ENCODE measurements around the gene RPS6KL1.

The RPS6KL1 gene

DNA sequence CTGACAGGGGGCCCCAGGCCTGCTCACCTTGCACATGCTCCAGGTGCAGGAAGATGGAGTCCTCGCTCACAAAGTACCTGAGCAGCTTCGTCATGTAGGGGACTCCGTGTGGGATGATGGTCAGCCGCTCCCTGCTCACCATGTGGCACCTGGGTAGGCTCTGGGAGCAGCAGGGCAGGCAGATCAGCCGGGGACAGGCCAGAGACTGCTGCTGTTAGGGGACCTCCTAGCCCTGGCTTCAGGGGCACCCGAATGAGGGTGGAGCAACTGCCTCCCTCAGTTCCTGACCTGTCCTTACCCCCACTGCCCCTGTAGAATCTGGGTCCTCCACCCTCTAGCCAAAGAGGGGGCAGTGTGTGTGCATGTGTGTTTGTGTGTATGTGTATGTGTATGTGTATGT lies 11.8 kb downstream of the RPS6KL1 start:
- DNase-seq: no peak

DNA sequence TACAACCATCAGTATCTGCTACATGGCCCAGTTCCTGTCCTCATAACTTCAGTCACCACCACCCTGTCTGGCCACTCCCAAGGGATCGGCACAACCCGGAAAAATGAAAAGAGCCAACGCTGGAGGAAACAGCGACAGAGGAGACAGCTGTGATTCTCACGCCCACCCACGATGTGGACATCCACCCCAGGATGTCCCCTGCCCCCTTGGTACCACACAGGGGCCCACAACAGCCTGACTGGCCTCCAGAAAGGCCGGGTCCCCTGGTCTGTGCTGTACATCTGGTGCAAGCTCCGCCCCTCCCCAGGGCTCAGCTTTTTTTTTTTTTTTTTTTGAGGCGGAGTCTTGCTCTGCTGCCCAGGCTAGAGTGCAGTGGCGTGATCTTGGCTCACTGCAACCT lies 12.5 kb downstream of the RPS6KL1 start:
- DNase-seq: no peak

DNA sequence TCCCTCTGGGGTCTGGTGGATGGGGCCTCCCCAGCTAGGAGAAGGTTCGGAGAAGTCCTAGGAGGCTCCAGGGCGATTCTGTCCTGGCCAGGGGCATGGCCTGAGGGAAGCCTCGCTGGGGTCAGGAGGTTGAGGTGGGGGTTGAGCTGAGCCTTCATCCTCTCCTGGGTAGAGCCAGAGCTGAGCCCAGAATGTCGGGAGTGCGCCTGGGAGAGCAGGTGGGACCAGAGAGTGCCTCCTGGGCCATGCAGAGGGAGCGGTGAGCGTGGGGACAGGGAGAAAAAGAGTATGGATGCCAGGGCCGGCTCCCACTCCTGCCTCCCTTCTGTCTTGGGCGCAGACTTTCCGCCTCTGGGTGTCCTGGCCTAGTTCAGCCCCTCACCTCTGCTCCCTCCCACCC lies 13.1 kb downstream of the RPS6KL1 start:
- DNase-seq: no peak

DNA sequence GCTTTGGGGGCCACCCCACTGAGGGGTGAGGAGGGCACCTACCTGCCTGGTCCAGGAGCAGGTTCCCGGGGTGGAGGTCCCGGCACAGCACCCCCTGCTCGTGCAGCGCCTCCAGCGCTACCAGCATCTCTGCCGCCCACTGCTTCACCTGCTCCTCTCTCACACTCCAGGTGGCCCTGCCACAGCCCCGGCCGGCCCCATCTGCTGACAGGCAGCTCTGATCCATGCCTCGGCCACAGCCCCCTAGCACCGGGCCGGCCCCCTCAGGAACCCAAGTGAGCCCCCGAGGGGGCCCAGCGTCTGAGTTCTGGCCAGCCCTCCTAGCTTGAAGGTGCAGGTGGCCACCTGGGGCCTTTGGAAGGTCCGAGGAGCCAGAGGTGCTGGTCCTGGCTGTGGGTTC lies 13.6 kb downstream of the RPS6KL1 start:
- no peak for DNase-seq

DNA sequence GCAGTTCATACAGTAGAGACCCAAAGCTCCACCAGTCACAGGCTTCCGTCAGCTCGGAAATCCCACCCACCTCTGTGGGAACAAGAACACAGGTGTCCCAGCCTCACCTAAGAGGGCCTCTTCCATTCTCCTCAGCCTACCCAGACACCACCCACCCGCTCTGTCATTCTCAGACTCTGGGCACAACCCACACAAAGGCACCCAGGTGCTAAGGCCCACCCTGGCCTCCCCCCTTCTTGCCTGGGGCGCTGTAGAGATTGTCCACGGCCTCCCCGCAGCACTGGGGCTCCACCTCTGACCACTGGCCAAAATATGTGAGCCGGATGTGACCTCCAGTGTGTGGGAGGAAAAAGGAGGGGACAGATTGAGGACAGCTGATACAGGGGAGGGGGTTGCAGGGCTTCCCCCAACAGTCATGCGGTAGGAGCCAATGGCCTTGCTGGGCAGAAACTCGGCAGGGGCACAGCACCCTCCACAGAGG lies 14.2 kb downstream of the RPS6KL1 start:
- no peak for DNase-seq

DNA sequence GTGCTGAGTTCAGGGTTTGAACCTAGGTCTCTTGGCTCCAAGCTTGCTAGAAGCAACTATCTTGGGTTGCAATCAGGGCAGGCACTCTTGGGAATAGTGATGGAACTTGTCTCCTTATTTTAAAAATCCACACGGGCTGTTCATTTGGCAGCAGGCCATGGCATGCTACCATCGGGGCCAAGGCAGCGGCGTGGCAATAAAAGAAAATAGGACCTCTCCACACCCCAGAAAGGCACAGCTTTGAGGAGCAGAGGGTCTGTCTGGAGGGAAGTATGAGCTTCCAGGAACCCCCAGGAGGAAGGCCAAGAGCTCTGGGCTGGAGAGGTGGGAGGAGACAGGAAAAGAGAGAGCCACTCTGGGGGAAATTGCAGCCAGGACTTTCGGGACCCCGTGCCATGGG lies 15.3 kb downstream of the RPS6KL1 start:
- DNase-seq: no peak

DNA sequence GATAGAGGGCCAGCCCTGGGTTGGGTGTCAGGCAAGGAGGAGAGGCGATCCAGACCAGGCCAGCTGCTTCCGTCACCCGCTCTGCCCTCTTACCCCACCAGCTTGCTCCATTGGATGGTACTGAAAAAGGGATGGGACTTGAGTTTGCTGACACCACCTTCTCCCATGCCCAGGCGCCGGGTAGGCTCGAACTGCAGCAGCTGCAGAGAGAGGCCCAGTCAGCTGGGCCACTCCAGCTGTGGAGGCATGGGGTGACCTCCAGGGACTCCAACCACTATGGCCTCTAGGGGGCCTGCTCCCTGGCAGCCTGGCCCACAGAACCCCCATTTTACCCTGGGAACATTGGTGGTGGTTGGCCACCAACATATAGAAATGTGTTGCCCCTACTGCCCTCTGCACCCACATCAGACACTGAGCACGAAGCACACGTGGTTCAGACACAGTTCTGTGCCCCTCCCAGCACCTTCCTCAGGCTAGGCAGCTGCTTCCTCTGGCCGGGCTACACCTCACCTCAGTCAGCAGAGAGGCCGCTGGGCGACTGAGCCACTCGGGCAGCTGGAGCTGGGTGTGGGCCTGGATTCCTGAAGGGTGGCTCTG lies 16.0 kb downstream of the RPS6KL1 start:
- no peak for DNase-seq

DNA sequence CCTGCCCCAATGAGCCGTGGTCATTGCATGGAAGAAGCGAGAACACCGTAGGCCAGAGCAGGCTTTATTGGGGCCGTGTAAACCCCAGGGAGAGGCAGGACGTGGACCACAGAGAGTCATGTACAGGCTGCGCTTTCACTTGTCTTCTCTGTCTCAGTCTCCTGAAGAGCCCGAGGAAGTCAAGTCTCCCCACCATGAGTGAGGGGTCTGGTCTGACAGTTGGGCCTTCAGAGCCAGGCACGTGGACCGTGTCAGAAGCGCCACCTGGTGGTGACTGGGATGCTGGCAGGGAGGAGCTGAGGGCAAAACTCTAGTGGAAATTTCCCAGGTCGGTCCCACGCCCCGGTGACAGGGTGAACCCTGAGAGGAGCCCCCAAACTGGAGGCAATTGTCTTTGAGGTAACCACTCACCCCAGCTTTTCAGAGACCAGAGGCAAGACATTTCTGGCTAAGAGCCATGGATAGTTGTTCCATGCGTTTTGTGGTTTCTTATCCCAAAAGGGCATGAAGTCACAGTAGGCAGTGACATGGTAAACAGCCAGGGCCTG lies 17.4 kb downstream of the RPS6KL1 start:
- no peak for DNase-seq

DNA sequence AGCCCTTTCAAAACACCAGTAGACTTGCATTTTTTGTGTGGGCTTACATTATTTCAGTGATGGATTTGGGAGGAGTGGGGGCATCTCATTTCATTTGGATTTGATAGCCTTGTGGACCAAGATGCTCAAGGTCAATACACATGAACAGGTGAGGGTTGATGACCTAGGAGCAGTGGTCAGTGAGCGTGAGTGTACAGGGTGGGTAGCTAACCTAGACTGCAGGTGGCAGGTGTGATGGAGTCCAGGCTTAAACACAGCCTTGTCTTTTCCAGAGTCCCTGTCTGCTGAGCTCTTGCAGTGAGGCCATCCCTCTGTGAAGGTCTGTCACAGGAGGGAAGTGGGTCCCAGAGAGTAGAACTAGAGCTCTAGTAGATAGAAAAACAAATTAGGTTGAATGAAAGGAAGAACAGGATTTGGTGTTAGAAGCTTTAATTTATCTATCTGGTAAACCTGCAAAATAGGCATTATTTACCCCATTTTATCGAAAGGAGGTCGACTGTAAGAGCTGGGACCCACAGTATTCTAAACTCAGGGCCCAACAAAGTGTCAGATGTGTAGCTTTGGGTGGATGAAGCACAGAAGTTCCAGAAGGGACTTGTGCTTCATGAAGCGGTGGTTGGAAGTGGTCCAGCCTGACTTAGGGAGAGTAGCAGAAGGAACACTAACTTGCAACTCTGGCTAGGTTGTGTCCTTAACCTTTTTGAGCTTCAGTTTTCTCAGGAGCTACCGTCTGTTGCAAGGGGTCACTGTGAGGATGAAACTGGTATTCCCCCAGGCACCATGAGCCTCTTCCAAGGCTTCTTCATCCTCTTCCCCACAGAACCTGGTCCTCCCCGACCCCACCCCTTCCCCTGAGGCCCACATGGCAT lies 18.2 kb downstream of the RPS6KL1 start:
- no peak for DNase-seq

DNA sequence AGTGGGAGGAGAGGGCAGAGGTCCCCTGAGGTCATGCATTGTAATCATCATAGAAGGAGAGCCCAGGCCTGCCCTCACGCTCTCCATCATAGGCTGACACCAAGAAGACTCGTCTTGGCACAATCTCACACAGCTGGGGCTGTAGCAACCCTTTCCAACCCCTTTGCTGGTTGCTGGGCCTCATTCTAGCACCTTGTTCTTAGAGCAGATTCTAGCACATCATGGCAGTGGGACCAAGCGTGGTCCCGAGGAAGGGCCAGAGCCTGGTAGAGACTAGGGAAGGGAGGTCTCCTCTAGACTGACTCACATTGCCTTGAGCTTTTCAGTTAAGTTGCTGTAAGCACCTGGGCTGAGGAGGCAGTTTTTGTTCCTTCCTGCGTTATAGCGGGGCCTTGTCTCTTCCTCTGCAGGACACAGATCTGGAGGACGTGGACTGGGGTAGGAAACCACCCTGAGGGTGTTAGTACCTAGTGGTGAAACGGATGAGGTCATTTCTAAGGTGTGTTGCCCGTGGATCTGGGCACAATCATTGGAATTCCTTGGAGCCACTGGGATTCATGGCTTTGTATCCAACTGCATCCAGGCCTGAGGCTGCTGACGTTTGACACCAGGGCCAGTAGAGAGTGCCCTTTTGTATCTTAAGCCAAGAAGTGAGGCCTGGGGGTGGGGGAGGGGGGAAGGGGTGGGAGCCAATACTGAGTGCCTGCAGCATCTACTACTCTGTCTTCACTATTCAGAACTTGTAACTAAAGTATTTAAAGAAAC lies 19.9 kb downstream of the RPS6KL1 start:
- no peak for DNase-seq

DNA sequence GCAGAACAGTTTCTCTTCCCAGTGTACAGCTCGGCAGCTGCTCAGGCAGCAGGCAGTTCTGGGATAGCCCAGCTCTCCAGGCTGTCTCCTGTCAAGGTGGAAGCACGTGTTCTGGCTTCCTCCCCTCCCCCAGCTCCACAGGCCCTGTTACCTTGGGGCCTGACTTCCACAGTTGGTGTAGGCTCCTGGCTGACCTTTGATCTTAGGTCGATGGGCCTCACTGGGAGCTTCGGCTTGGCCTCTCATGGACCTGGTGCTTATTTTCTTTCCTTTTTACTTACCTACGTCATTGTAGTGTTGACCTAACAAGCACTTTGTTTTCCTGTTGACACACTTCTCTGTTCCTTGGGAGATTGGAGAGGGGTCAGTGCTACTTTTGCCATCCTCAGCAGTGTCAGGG lies 24.4 kb downstream of the RPS6KL1 start:
- DNase-seq: no peak

DNA sequence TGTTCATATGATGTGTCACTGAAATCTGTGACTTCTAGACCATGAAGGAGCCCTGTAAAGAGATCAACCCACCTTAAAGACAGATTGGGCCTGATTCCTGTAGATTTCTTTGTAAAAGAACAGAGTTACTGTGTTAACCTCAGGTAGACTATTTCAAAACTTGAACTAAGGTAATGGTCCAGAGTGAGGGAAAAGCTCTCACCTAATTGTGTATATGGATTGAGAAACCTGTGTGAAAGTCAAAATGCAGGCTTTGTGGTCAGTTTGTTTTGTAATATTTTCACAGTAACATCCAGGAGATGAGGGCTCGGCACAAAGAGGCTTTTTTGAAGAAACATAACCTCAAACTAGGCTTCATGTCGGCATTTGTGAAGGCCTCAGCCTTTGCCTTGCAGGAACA lies 25.0 kb downstream of the RPS6KL1 start:
- DNase-seq: no peak

DNA sequence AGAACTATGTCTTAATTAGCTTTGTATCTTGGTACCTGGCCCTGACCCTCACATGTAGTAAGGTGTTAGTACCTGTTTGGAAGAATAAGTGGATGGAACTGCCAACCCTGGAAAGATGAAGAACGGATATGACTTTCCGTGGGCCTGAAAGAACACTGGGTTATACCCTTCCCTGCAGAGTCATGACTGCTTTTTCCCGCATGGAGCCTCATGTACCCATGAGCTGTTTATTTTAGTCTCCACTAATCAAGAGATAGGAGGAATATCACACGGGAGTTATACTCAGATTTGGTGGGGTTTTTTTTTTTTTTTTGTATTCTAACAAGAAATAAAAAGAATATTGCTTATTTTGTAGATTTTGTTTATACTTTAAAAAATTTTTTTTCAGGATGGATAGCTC lies 25.4 kb downstream of the RPS6KL1 start:
- no peak for DNase-seq

DNA sequence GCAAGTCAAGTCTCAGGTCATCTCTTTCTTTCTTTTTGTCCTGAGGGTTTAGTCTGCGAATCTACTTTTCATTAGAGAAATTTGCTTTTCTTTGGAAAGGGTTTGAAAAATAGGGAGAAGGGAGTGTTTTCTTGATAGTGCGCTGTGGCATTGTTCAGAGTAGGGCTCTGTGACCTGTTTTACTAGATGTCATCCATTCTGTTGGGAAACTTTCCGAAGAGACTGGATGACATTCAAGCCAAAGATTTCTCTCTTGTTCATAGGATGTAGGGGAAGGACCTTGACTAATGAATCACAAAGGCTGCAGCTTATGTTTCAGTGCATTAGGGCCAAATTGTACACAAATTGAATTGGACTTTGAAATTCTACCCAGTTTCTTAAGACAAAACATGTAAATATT lies 26.7 kb downstream of the RPS6KL1 start:
- DNase-seq: no peak

DNA sequence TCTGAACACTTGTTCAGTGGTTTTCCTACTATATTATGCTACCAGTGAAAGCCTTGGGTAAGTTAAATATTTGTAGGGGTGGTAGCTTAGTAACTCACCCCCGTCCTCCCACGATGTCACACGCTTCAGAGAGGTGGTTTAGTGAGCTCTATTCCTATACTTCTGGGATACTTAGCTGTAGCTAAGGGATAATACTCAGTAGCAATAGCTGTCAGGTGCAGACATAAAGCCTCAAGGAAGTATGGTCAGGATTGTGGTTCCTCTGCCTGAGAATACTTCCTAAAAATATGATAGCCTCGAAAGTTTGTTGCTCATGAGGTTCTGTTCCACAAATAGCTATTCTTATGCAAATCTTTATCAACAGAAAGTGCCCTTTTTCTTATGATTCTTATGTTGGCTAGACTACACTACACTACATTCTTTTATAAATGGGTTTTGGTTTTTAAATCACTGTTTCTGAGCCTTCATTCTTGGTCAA lies 29.4 kb downstream of the RPS6KL1 start:
- DNase-seq: no peak

DNA sequence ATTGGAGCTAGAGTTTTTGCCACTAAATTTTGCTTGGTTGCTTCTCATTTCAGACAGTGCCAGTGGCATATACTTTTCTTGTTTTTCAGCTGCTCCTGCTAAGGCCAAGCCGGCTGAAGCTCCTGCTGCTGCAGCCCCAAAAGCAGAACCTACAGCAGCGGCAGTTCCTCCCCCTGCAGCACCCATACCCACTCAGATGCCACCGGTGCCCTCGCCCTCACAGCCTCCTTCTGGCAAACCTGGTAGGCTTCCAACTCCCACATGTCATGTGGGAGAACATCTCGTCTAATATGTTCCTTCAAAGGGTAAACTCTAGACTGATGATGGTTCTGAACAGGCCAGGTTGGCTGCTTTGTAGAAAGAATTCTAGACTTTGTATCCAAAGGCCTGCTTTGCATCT lies 30.3 kb downstream of the RPS6KL1 start:
- no peak for DNase-seq

DNA sequence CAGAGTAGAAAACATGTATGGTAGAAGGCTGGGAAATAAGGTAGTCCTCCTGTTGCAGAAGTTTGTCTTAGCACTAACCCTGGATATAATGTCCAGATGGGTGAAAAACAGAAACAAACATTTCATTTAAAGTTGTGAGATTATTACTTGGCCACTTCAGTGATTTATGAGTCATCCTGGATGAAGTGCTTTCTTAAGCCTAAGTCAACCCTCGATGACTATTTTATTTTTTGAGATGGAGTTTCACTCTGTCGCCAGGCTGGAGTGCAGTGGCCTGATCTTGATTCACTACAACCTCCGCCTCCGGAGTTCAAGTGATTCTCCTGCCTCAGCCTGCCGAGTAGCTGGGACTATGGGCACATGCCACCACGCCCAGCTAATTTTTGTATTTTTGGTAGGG lies 31.2 kb downstream of the RPS6KL1 start:
- DNase-seq: no peak

DNA sequence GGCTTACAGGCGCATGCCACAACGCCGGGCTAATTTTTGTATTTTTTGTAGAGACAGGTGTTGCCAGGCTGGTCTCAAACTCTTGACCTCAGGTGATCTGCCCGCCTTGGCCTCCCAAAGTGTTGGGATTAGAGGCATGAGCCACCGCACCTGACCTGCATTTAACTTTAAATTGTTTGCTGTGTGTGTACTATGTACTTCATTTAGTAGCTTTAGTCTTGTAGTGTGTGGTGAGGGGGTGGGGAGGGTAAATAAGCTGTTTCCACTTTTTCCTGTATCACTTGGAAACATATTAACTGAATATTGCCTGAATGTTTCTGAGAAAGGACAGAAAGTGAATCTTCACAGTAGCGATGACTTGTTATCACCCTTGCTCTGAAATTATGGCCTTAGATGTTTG lies 32.8 kb downstream of the RPS6KL1 start:
- no peak for DNase-seq

DNA sequence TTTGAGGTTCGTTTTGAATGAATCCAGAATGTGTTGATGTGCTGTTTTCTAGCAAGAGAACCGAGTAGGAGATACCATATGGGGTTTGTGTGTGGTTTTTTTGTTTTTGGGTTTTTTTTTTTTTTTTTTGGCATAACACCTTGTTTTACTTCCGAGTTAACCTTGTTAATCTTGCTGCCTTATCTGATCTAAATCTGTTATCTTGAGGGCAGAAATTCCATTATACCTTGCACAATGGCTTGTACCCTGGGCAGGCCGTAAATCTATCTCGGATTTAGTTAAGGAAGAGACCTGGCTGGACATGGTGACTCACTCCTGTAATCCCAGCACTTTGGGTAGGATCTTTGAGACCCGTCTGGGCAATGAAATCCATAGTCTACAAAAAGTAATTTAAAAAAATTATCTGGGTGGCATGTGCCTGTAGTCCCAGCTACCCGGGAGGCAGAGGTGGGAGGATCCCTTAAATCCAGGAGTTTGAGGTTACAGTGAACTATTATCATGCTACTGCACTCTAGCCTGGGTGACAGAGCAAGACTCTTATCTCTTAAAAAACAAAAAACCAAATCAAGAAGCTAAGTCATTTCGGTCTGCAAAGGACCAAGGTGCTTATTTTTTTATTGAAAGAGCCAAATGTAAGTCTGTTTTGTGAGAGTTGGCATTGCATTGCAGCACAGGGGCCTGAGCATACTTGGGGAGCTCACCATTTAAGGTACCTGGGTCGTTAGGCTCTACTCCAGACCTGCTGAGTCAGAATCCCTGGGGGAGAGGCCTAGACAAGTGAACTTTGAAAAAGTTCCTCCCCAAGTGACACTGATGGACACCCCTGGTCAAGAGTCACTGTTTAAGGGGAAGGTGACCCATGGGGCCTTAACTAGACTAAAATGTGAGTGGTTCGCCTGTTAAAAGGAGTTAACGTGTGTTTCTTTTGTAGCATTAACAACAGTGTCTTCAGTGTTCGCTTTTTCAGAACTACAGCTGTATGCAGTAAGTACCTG lies 34.6 kb downstream of the RPS6KL1 start:
- DNase-seq: no peak

DNA sequence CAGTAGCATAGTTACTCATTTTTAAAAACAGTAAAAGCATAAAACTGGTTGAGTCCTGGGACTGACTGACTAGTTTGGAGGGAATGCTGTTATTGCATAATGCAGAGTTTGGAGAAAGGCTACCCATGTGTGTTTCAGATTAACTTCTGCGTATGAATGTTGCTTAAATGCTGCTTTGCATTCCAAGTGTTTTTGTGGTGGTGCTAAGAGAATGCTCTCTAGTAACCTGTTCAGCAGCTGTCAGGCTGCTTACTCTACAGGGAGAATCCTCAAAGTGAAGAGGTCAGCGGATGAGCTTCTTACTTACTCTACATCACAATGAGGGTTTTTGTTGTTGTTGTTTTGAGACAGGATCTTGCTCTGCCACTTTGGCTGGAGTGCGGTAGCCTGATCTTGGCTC lies 37.1 kb downstream of the RPS6KL1 start:
- no peak for DNase-seq

DNA sequence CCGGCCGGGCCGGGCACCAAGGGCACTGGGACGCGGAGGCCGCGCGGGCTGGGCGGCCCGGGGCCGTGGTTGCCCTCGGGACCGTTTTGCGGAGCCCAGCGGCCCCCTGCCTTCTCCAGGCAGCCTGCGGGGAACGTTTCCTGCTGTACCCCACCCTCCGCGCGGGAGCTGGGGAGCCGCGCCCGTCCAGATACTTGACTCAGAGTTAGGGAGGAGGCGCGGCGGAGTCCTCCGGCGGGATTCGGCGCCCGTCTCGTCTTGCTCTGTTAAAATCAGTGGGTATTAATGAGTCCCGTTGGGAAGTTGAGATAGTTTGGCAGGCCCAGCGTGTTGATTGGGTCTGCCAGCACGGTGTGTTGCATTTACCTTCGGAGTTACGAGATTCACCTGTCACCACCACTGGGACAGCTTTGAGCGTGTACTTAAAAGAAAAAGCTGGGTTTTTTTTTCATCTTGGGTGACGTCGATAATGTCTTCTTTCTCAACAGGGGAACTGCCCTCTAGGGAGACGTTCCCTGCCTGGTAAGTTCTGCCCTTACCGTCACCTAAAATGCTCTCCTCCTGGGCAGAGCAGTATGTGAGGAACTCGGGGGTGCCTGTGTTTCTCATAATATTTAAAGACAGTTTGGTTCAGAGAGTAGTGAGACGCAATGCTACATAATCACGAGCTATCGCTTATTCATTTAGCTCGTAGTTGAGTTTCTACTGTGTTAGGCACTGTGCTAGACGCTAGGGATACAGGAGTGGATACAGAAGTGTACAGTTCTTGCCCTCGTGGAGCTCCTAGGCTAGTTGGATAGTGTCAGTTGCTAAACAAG lies 40.7 kb downstream of the RPS6KL1 start:
- no peak for DNase-seq

All from NCI-H2029 treated with DMSO at 0.1 percent for 48 hours (cell line).